Colonic mucosa (tissue), 4 donors: Measurements from ENCODE around the gene FLT1. TPM values are rescaled to one million over a fixed set of nuclear protein-coding genes. Genes with fewer than 3 reads are reported as not detected.

Source experiments
- DNase-seq: peaks from one replicate; pipeline ENCODE4 v3.0.0-alpha.2; 2020
- H3K27ac ChIP-seq: fragments of 200-600 bp; one replicate; pipeline ENCODE4 v1.8.0; 2021
- H3K27me3 ChIP-seq: fragments of 200-600 bp; one replicate; pipeline ENCODE4 v1.8.0; 2021
- H3K36me3 ChIP-seq: fragments of 200-600 bp; one replicate; pipeline ENCODE4 v1.8.0; 2021
- H3K4me1 ChIP-seq: fragments of 200-600 bp; one replicate; pipeline ENCODE4 v1.8.0; 2021; ENCODE audit warnings: mild to moderate bottlenecking
- H3K4me3 ChIP-seq: fragments of 200-600 bp; one replicate; pipeline ENCODE4 v1.8.0; 2021
- H3K9ac ChIP-seq, 2 donors: one replicate each; pipeline ENCODE4 v1.7.0; 2013; ENCODE audit warnings: control low read depth in 2 of 2, low read depth in 2 of 2, low read length in 2 of 2
- H3K9me3 ChIP-seq: fragments of 200-600 bp; one replicate; pipeline ENCODE4 v1.8.0; 2021
- CTCF ChIP-seq: fragments of 200-600 bp; IDR thresholded peaks from one replicate; pipeline ENCODE4 v1.8.0; 2022; ENCODE audit warnings: antibody characterized with exemption, mild to moderate bottlenecking
- intact Hi-C: fragments of 100-400 bp; cut with DNase I; formaldehyde crosslinking; loops from one replicate; pipeline ENCODE4 v1.14.1; 2022
- total RNA-seq, 2 donors: library from RNA; stranded (reverse); fragmentation: NEBNext Ultra II Directional in 1 of 2; extraction: Animal tissue kit (Norgen Biotek cat#: 25700) in 1 of 2; gene quantifications; one replicate each; pipeline ENCODE4 v1.2.1, GENCODE V29; 2021
- donor health status: healthy.
- donor health status: DM: no; HTN: no; CAD: no.
- donor health status: DM: no; HTN: no; CAD: no.

FLT1 gene
- total RNA-seq, 2 donors from 2014 or later: 4.7 to 16.6 TPM

GRCh38 chr13:28316129-28316528 is 178.8 kb downstream of the FLT1 start:
- no peak for DNase-seq
- Histone ChIP-seq H3K27me3 (no peaks in the 10 kb centered on the region), H3K27ac (no peak overlapping the region), H3K36me3 (no peaks in the 10 kb centered on the region), H3K9me3 (no peaks in the 10 kb centered on the region), H3K4me1 (no peaks in the 10 kb centered on the region), H3K4me3 (no peak overlapping the region), H3K9ac (no peak overlapping the region)
- TF ChIP-seq CTCF: no peak
- intact Hi-C loops: no loop called here

- DNase-seq: no peak
- Histone ChIP-seq H3K4me1 (no peaks in the 10 kb centered on the region), H3K27me3 (no peaks in the 10 kb centered on the region), H3K27ac (no peak overlapping the region), H3K9ac (no peak overlapping the region), H3K9me3 (no peaks in the 10 kb centered on the region), H3K36me3 (no peaks in the 10 kb centered on the region), H3K4me3 (no peak overlapping the region)
- intact Hi-C loops: no loop called here
- no peak for TF ChIP-seq CTCF
Observed at GRCh38 chr13:28314879-28315278, 180.0 kb downstream of the FLT1 start.

GRCh38 chr13:28313579-28313978 is 181.3 kb downstream of the FLT1 start:
- no peaks in the 10 kb centered on the region for H3K27me3 ChIP-seq
- H3K27ac ChIP-seq: no peak overlapping the region
- H3K9ac ChIP-seq: no peak overlapping the region
- H3K36me3 ChIP-seq: no peaks in the 10 kb centered on the region
- no peak for DNase-seq
- no peak overlapping the region for H3K4me3 ChIP-seq
- intact Hi-C loops: no loop called here
- H3K4me1 ChIP-seq: no peaks in the 10 kb centered on the region
- TF ChIP-seq CTCF: no peak
- H3K9me3 ChIP-seq: no peaks in the 10 kb centered on the region

- DNase-seq: no peak
- intact Hi-C loops: no loop called here
- no peaks in the 10 kb centered on the region for H3K36me3 ChIP-seq
Observed at GRCh38 chr13:28306325-28306724, 188.6 kb downstream of the FLT1 start.

GRCh38 chr13:28301839-28302238 is 193.1 kb downstream of the FLT1 start:
- no peak overlapping the region for H3K9ac ChIP-seq
- H3K27ac ChIP-seq: no peak overlapping the region
- no peak for DNase-seq
- no peaks in the 10 kb centered on the region for H3K27me3 ChIP-seq
- H3K9me3 ChIP-seq: no peaks in the 10 kb centered on the region
- H3K36me3 ChIP-seq: no peaks in the 10 kb centered on the region
- intact Hi-C loops: no loop called here
- H3K4me3 ChIP-seq: no peak overlapping the region
- H3K4me1 ChIP-seq: no peaks in the 10 kb centered on the region
- no peak for TF ChIP-seq CTCF

More at GRCh38 chr13:28306325-28306724, 188.6 kb downstream of the FLT1 start:
- Histone ChIP-seq H3K27me3 (no peaks in the 10 kb centered on the region), H3K4me1 (no peaks in the 10 kb centered on the region), H3K9ac (no peak overlapping the region), H3K4me3 (no peak overlapping the region), H3K9me3 (no peaks in the 10 kb centered on the region), H3K27ac (no peak overlapping the region)
- TF ChIP-seq CTCF: no peak

- Histone ChIP-seq H3K27ac (no peak overlapping the region), H3K9me3 (no peaks in the 10 kb centered on the region), H3K9ac (no peak overlapping the region), H3K36me3 (no peaks in the 10 kb centered on the region), H3K4me3 (no peak overlapping the region), H3K27me3 (no peaks in the 10 kb centered on the region), H3K4me1 (no peaks in the 10 kb centered on the region)
- no peak for TF ChIP-seq CTCF
- intact Hi-C loops: no loop called here
- DNase-seq: no peak
Observed at GRCh38 chr13:28299916-28300315, 195.0 kb downstream of the FLT1 start.
